ENCODE measurements around the gene PDZD4.

Gene PDZD4

DNA sequence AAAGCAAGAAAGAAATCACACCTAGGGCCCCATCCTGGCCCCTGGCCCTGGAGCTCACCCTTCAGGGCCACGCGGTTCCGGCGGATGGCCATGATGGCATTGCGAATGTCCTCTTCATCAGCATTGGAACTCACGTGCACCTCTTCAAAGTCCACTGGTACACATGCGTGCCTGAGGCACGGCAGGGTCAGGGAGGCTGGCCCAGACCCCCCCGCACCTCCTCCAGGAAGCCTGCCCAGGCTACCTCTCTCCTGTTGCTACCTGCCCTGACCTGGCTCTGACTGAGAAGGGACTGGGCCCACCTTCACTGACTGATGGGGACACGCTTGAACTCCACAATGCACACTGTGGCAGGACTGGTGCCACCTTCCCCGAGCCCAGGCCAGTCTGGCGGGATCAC is 40.7 kb downstream of the PDZD4 start:
- H3K4me3 ChIP-seq (replicated peaks; ENCODE audit: low read depth, low read length), result no peak overlapping the region
- TF ChIP-seq, protein P1, sequence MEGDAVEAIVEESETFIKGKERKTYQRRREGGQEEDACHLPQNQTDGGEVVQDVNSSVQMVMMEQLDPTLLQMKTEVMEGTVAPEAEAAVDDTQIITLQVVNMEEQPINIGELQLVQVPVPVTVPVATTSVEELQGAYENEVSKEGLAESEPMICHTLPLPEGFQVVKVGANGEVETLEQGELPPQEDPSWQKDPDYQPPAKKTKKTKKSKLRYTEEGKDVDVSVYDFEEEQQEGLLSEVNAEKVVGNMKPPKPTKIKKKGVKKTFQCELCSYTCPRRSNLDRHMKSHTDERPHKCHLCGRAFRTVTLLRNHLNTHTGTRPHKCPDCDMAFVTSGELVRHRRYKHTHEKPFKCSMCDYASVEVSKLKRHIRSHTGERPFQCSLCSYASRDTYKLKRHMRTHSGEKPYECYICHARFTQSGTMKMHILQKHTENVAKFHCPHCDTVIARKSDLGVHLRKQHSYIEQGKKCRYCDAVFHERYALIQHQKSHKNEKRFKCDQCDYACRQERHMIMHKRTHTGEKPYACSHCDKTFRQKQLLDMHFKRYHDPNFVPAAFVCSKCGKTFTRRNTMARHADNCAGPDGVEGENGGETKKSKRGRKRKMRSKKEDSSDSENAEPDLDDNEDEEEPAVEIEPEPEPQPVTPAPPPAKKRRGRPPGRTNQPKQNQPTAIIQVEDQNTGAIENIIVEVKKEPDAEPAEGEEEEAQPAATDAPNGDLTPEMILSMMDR (IDR thresholded peaks at IDR 0.05; ENCODE audit: low read length, missing control alignments), result no peak
- DNase-seq (ENCODE audit: low read depth), result no peak

DNA sequence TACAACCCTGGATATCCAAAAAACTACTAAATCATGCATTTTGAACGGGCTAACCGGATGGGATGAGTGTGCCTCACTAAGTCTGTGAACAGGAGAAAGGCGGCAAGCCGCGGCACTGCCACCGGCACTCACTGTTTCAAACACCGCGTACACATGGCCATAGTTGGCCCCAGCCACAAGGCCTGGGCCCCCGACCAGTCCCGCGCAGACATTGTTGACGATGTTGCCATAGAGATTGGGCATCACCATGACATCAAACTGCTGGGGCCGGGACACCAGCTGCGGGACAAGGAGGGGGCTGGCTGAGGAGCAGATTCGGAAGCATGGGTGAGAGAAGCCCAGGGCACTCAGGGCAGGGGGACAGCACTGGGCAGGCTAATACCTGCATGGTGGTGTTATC is 43.7 kb downstream of the PDZD4 start:
- no peak for DNase-seq (ENCODE audit: low read depth)
- no peak overlapping the region for H3K4me3 ChIP-seq (replicated peaks; ENCODE audit: low read depth, low read length)
- TF ChIP-seq, protein P1 (IDR thresholded peaks at IDR 0.05; ENCODE audit: low read length, missing control alignments), result no peak

DNA sequence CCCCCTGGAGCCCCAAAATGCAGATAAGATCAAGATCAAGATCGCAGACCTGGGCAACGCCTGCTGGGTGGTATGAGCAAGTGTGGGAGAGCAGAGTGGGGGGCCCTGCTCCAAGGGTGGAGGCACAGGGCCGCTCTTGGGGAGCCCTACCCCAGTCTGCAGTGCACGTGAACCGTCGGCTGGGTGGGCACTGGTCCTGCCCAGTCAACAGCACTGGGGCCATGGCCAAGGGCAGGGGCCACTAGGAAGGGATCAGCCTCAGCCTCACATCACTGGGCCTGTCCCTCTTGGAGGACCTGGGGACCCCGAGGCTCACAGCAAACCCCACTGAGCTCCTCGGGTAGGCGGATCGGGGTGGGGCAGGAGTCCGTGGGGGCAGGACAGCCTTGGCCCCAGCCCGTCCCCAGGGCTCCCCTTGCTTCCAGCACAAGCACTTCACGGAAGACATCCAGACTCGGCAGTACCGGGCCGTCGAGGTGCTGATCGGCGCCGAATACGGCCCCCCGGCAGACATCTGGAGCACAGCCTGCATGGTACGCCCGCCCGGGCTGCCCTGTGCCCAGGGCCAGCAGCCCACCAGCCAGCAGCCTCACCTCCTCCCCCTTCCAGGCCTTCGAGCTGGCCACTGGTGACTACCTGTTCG is 45.9 kb downstream of the PDZD4 start:
- TF ChIP-seq, protein P1 (IDR thresholded peaks at IDR 0.05; ENCODE audit: low read length, missing control alignments), result no peak
- no peak overlapping the region for H3K4me3 ChIP-seq (replicated peaks; ENCODE audit: low read depth, low read length)
- DNase-seq (ENCODE audit: low read depth), result no peak

DNA sequence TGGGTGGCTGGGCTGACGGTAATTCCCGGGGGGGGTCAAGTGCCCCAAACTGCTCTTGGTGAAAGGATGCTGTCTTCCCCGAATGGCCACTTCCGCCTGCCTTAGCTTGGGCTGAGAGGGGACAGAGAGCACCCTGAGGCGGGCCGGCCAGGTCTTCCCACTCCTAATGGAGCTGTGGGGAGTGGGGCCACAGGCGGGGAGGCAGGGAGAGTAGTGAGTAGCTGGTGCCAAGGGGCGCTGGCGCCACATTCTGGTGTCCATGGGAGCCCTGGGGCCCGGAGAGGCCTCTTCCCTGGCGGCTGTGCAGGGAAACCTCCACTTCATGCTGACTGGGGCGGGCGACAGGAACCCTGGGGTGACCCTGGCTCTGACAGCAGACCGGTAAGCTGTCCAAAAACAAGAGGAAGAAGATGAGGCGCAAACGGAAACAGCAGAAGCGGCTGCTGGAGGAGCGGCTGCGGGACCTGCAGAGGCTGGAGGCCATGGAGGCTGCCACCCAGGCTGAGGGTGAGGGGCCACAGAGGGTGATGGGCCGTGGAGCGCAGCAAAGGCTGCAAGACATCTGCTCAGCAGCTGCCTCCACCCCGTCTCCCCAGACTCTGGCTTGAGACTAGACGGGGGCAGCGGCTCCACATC is 46.8 kb downstream of the PDZD4 start:
- H3K4me3 ChIP-seq (replicated peaks; ENCODE audit: low read depth, low read length), result no peak overlapping the region
- DNase-seq (ENCODE audit: low read depth), result no peak
- TF ChIP-seq, protein P1 (IDR thresholded peaks at IDR 0.05; ENCODE audit: low read length, missing control alignments), result no peak

DNA sequence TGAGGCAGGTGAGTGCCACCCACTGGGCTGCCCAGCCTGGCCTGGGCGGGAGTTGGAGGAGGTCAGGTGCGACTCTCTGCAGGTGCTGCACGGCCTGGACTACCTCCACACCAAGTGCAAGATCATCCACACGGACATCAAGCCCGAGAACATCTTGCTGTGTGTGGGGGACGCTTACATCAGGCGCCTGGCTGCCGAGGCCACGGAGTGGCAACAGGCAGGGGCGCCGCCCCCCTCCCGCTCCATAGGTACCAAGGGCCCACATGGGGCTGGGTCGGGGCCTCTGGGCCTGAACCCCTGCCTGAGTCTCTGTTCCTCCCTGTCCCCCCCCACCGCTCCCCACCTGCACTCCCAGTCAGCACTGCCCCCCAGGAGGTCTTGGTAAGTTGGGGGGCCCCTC is 47.5 kb downstream of the PDZD4 start:
- no peak overlapping the region for H3K4me3 ChIP-seq (replicated peaks; ENCODE audit: low read depth, low read length)
- TF ChIP-seq, protein P1 (IDR thresholded peaks at IDR 0.05; ENCODE audit: low read length, missing control alignments), result no peak
- DNase-seq (ENCODE audit: low read depth), result no peak

DNA sequence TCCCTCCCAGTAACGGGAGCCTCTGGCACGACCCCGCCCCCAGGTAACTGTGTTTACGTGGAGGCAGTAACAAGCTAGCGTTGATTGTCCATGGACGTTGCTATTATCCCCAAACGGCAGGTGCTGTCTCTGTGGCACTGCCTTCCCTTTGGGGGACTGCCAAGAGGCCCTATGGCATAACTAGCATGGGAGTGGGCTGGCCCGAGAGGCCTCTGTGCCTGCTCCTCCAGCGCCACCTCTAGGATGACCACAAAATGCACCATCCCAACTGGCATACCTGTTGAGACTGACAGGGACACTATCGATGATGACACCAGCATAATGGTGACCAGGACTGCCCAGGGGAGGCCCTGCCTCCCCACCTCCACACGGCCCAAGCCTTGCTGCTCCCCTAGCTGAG is 48.0 kb downstream of the PDZD4 start:
- TF ChIP-seq, protein P1 (IDR thresholded peaks at IDR 0.05; ENCODE audit: low read length, missing control alignments), result no peak
- no peak overlapping the region for H3K4me3 ChIP-seq (replicated peaks; ENCODE audit: low read depth, low read length)
- DNase-seq (ENCODE audit: low read depth), result no peak

Measured in fibroblast of pulmonary artery (primary cell).